GM18499 (cell line): ENCODE measurements around the gene ZNF678.
A peak's percentile ranks its signal among the peaks of the same experiment; 100 is the strongest.

ENCODE experiments used
- ATAC-seq: cut with Tn5 transposase; IDR thresholded peaks from one replicate; pipeline ENCODE4 v1.9.1; 2021; ENCODE audit warnings: moderate number of reproducible peaks; ENCODE audit not compliant: insufficient read depth, unreplicated experiment

The ZNF678 gene

GRCh38 chr1:227563324-227564201 lies at the start of gene ZNF678:
Gene ZNF678, plus strand, starts transcription at chr1:227563556. Its CDS starts 87,436 bp downstream, at chr1:227650992.
- peak; percentile 96 for ATAC-seq

GRCh38 chr1:227518876-227519275 lies 44.5 kb upstream of the ZNF678 start:
- ATAC-seq = no peak

GRCh38 chr1:227521782-227522181 lies 41.6 kb upstream of the ZNF678 start:
- ATAC-seq = no peak

- no peak for ATAC-seq
Observed at GRCh38 chr1:227526524-227526923, 36.8 kb upstream of the ZNF678 start.

- no peak for ATAC-seq
Observed at GRCh38 chr1:227532019-227532619, 31.2 kb upstream of the ZNF678 start.

GRCh38 chr1:227540170-227541098 lies 22.9 kb upstream of the ZNF678 start:
- no peak for ATAC-seq

- no peak for ATAC-seq
Observed at GRCh38 chr1:227541129-227541528, 22.2 kb upstream of the ZNF678 start.

GRCh38 chr1:227541796-227542152 lies 21.6 kb upstream of the ZNF678 start:
- ATAC-seq = no peak

GRCh38 chr1:227542153-227543120 lies 20.9 kb upstream of the ZNF678 start:
- peak; percentile 84 for ATAC-seq

GRCh38 chr1:227543283-227544066 lies 19.9 kb upstream of the ZNF678 start:
- no peak for ATAC-seq

GRCh38 chr1:227544067-227545050 lies 19.0 kb upstream of the ZNF678 start:
- no peak for ATAC-seq

- no peak for ATAC-seq
Observed at GRCh38 chr1:227545361-227545760, 18.0 kb upstream of the ZNF678 start.

- ATAC-seq = no peak
Observed at GRCh38 chr1:227546059-227546458, 17.3 kb upstream of the ZNF678 start.

GRCh38 chr1:227546598-227547309 lies 16.6 kb upstream of the ZNF678 start:
- ATAC-seq = no peak

- no peak for ATAC-seq
Observed at GRCh38 chr1:227547310-227548118, 15.8 kb upstream of the ZNF678 start.

- no peak for ATAC-seq
Observed at GRCh38 chr1:227548119-227548397, 15.3 kb upstream of the ZNF678 start.
